GM13977 (cell line): Measurements from ENCODE around the gene TIMM44.

Experiments used
- DNase-seq: peaks from one replicate; pipeline ENCODE4 v3.0.0; 2012; ENCODE audit warnings: low spot score
- in situ Hi-C: fragments of 300-500 bp; cut with MboI; formaldehyde crosslinking; loops from one replicate; pipeline ENCODE4 v1.12.0; 2022; ENCODE audit warnings: low sequenced_read_pairs, low pct_unique_long_range_greater_than_20kb, mixed read lengths, inconsistent platforms; ENCODE audit not compliant: unreplicated experiment
- TF ChIP-seq, protein P1 (sequence below): IDR thresholded peaks from 2 replicates; pipeline ENCODE4 v1.5.1; 2012; ENCODE audit warnings: mild to moderate bottlenecking, control low read depth; ENCODE audit not compliant: insufficient read depth; ENCODE audit errors: extremely low read depth, missing control alignments

The TIMM44 gene, protein sequence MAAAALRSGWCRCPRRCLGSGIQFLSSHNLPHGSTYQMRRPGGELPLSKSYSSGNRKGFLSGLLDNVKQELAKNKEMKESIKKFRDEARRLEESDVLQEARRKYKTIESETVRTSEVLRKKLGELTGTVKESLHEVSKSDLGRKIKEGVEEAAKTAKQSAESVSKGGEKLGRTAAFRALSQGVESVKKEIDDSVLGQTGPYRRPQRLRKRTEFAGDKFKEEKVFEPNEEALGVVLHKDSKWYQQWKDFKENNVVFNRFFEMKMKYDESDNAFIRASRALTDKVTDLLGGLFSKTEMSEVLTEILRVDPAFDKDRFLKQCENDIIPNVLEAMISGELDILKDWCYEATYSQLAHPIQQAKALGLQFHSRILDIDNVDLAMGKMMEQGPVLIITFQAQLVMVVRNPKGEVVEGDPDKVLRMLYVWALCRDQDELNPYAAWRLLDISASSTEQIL

DNA sequence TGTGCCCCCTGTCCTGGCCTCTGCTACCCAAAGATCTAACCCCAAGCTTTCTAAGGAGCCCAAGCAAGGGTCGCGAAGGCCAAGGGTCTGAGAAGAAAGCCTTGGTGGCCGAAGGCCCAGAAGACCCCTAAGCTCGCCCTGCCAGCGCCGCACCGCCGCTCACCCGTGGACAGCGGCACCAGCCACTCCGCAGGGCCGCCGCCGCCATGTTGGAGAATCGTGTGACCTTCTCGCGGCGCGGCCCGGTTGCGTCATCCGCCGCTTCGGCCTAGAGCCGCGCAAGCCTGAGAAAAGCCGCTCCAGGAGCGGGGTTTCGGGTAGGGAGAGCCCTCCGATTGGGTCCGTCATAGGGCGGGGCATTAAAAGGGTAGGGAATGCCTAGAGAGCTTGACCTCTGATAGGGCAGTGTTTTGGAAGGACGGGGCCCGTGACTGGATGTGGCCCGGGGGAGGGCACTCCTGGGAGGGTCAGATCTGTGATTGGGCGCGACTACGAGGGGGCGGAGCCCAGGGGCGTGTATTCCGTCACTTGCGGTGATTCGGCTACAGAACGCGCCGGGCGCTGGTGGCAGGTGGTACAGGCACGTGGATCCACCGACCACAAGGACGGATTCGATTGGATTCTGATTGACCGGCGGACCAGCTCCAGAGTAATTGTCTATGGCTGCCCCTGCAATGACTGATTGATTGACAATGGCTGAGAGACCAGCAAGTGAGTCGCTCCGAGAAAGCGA, at the start of gene TIMM44:
Gene TIMM44, minus strand, starts transcription at position 223 of the 733 bp plus-strand sequence. Its CDS starts 15 bp downstream, at position 208.
- peak; percentile 97 for DNase-seq
- in situ Hi-C loops: no loop called here
- TF ChIP-seq, protein P1, sequence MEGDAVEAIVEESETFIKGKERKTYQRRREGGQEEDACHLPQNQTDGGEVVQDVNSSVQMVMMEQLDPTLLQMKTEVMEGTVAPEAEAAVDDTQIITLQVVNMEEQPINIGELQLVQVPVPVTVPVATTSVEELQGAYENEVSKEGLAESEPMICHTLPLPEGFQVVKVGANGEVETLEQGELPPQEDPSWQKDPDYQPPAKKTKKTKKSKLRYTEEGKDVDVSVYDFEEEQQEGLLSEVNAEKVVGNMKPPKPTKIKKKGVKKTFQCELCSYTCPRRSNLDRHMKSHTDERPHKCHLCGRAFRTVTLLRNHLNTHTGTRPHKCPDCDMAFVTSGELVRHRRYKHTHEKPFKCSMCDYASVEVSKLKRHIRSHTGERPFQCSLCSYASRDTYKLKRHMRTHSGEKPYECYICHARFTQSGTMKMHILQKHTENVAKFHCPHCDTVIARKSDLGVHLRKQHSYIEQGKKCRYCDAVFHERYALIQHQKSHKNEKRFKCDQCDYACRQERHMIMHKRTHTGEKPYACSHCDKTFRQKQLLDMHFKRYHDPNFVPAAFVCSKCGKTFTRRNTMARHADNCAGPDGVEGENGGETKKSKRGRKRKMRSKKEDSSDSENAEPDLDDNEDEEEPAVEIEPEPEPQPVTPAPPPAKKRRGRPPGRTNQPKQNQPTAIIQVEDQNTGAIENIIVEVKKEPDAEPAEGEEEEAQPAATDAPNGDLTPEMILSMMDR: no peak

DNA sequence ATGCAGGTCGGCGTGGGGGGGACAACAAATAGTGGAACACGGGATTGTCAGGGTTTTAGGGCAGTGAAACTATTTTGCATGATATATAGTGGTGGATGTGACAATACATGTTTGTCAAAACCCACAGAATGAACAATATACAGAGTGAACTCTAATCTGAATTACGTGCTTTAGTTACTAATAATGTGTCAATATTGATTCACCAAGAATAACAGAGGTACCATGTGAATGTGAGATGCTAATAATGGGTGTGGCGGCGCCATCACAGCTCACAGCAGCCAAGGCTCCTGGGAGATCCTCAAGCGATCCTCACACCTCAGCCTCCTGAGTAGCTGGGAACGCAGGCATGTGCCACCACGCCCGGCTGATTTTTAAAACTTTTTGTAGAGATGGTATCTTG, 49.1 kb upstream of the TIMM44 start:
- no peak for DNase-seq
- TF ChIP-seq, protein P1: no peak
- in situ Hi-C loops: no loop called here

- in situ Hi-C loops: no loop called here
- TF ChIP-seq, protein P1: no peak
- no peak for DNase-seq
These were observed 45.7 kb upstream of the TIMM44 start for GRCh38 chr19:7989071-7989575.

DNA sequence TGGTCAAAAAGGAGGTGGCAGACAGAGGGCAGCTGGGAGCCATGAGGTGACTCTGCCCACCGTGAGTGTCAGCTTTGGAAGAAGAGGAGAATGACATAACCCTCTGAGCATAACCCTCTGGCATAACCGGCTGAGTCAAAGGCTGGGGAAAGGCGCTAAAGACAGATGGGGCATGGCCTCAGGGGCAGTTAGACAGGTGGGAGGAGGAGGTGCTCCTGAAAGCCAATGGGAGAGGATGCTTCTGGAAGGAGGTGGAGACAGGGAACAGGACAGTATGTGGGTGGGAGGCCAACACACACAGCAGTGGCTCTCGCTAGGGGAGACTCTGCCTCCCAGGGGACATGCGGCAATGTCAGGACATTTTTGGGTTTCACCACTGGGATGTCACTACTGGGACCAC, 44.8 kb upstream of the TIMM44 start:
- TF ChIP-seq, protein P1: no peak
- no peak for DNase-seq
- in situ Hi-C loops: no loop called here

GRCh38 chr19:7987114-7987768, 43.8 kb upstream of the TIMM44 start:
- TF ChIP-seq, protein P1: no peak
- no peak for DNase-seq
- in situ Hi-C loops: no loop called here
